Fibroblast of upper back skin (primary cell): Measurements from ENCODE around the gene GIGYF2.
"Not testable (repeated sequence)": the region's sequence is repeated elsewhere in the genome, so short reads cannot be mapped to it uniquely, and the experiment has no call there.

Experiments used
- DNase-seq: peaks from one replicate; pipeline ENCODE4 v3.0.0-alpha.2; 2013

Gene GIGYF2

DNA sequence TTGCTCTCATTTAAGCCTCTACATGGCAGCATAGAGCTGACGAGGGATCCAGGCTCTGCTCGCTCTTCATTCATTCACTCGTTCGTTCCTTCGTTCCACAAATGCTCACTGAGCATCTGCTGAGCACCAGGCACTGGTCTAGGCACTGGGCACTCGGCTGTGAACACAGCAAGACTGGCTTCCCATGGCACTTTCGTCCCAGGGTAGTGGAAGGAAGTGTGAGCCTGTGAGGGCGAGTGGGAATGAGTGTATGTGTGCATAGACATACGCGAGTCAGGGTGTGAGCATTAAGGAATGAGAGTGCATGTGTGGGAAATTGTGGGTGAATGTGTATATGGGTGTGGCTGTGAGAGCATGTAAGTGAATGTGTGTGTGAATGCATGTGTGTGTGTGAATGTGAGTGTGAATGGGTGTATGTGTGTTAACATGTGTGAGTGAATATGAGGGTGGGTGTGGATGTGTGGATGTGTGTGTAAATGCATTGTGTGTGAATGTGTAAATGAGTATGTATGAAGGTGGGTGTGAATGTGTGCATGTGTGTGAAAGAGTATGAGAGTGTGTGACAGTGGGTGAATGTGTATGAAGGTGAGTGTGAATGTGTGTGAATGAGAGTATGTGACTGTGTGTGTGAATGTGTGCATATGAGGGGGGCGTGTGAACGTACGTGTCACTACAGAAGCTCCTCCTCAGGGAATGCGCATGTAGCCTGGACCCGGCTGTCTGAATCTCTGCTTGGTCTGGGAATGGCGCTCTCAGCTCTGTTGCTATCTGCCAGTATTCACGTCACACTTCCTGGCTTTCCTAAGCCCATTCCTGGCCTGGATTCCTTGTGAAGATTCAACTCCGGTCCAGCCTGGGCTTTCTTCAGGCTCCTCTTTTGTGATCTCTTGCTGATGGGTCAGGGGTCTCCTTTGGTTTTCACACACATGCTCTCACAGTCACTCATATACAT, 201.7 kb downstream of the GIGYF2 start:
- DNase-seq = peak; percentile 57

DNA sequence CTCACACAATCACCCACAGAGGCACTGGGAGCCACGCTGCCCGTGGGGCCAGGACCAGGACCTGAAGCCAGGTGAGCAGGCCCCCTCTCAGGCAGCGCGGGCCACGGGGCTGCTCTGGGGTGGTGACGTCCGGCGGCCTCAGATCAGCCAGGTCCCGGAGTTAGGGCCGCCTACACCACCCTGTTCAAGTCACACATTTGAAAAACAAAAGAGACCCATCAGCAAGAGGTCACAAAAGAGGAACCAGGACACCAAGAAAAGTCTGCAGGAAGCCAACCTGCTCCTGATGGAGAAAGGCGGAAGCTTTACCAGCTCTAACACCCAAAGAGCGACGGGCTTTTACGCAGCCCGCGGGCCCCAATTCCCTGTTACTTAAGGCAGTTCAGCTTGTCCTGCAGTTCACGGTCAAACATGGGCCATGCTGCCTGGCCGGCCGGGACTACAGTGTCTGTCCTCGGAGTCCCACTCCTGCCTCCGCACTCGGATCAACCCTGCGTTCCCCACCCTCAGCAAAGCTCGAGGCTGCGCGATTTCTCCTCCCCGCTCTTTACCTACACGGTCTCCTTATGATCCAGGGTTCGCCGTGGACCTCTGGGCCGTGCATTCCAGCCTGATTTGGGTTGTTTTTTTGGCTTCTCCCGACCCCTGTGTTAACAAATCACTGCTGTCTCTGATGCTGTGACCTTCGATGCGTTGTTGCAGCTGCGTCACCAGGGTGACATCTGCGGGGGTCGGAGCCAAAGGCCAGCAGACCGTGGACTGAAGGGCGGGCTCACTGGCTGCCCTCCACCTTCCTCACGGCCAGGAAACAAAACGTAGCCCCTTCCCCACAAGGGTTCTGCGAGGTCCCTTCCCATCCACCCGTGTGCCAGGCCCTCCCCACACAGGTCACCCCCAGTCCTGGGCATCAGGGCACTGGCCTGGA, 203.9 kb downstream of the GIGYF2 start:
- DNase-seq = no peak

DNA sequence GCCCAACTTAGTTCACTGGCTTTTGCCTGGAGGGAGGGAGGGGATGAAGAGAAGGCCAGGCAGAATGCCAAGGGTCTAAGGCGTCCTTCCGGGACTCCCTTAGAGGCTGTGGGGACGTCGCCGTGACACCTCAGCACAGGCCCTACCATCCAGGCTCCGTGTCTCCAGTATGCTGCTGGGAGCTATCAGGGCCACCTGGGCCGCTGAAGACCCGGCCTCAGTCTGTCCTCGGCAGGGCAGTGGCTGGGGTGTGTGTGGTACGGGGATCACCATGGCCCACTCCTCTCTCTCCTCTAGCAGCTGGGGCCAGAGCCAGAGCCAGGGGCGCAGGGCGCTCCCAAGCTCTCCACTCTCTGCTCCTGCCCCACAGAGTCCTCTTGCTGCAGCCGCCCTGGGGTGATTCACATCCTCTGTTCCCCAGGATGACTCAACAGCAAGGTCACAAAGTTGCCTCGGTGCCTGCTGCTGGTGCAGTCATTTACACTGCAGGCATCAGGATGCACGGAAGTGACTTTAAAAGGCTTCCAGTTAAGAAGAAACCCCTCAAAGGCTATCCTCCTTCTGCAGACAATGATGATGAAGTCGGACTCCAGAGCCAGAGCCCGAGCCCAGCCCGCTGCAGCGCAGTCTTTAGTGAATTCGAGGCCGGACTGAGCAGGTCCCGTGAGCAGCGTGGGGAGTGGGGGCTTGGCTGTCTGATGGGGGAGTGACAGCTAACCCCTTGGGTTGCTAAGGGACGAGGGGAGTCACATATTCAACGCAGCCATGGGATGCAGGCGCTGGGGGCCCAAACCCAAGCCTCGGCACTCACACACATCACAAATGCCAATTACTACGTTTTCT, 204.8 kb downstream of the GIGYF2 start:
- DNase-seq = peak; percentile 88

DNA sequence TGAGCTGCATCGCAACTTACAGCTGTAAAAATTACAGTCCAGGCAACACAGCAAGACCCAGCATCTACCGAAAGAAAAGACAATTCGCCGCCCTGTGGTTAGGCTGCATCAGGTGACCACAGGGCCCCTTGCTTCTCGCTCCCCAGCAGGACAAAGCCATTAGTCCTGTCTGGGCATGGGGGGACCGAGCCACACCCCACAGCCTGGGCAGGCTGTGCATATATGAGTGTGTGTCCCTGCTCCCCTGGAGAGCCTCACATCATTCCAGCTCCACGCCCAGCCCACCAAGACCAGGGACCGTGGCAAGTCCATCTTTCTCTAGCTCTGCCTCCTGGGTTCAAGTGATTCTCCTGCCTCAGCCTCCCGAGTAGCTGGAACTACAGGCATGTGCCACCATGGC, 206.9 kb downstream of the GIGYF2 start:
- no peak for DNase-seq

GRCh38 chr2:232906867-232907717, 210.0 kb downstream of the GIGYF2 start:
- not testable (repeated sequence) for DNase-seq

DNA sequence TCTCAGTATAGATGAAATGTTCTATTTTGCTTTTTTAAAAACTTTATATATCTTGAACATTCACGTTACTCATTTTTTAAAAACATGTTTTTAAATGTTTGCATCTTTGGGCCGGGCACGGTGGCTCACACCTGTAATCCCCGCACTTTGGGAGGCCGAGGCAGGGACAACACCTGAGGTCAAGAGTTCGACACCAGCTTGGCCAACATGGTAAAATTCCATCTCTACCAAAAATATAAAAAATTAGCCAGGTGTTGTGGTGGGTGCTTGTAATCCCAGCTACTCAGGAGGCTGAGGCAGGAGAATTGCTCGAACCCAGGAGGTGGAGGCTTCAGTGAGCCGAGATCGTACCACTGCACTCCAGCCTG, 210.6 kb downstream of the GIGYF2 start:
- DNase-seq = not testable (repeated sequence)

- no peak for DNase-seq
Measured at GRCh38 chr2:232908695-232909094, 211.6 kb downstream of the GIGYF2 start.
